HG03175 (cell line): ENCODE results near the gene IGF2BP3.
"Not testable (repeated sequence)": the region's sequence is repeated elsewhere in the genome, so short reads cannot be mapped to it uniquely, and the experiment has no call there.

Experiments
- ATAC-seq: cut with Tn5 transposase; IDR thresholded peaks from one replicate; pipeline ENCODE4 v1.9.1; 2021; ENCODE audit warnings: mild to moderate bottlenecking, moderate library complexity; ENCODE audit not compliant: unreplicated experiment

IGF2BP3 gene

GRCh38 chr7:23470330-23471105, at the start of gene IGF2BP3:
TSS of gene IGF2BP3 (minus strand) at chr7:23470491. CDS start at chr7:23470110, 381 bp downstream.
- ATAC-seq: no peak

DNA sequence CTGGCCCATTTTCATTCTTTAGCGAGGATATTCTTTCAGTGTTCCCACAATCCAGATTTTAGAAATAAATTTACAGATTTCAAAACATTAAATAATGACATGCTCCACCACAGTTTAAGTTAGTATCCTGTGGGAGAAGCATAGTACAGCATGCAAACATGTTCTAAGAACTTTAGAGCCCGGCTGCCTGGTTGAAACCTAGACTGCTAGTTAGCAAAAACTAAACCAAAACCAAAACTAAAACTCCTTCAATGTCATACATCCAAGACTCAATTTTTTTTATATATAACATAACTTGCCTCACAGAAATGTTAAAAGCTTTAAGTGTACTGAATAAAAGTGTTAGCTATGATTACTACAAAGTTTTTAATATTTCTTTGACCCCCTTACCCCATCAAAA, 44.5 kb upstream of the IGF2BP3 start:
- ATAC-seq: no peak

DNA sequence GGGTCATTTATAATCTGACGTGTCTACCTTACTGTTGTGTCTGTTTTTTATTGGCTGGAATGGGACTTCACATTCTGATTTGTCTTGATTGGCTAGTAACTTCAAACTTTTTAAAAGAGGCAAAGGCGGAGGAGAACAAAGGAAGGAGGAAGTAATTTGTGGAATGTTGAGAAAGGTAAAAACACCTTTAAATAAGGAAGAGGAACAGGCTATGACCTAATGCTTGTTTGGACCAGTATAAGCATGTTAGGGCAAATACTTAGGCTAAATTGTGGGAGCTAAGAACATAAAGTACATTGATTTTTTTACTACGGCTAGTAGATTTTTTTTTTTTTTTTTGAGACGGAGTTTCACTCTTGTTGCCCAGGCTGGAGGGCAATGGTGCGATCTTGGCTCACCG, 43.5 kb upstream of the IGF2BP3 start:
- ATAC-seq: not testable (repeated sequence)

- ATAC-seq: no peak
Observed at GRCh38 chr7:23494009-23494408, 23.7 kb upstream of the IGF2BP3 start.

GRCh38 chr7:23491502-23491901, 21.2 kb upstream of the IGF2BP3 start:
- no peak for ATAC-seq

GRCh38 chr7:23490357-23491135, 20.3 kb upstream of the IGF2BP3 start:
- ATAC-seq: peak; percentile 81

DNA sequence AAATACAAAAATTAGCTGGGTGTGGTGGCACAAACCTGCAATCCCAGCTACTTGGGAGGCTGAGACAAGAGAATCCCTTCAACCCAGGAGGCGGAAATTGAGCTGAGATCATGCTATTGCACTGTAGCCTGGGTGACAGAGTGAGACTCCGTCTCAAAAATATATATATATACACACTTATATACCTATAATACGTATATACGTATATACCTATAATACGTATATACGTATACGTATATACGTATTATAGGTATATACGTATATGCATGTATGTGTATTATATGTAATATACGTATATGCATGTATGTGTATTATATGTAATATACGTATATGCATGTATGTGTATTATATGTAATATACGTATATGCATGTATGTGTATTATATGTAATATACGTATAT, 18.4 kb upstream of the IGF2BP3 start:
- not testable (repeated sequence) for ATAC-seq

DNA sequence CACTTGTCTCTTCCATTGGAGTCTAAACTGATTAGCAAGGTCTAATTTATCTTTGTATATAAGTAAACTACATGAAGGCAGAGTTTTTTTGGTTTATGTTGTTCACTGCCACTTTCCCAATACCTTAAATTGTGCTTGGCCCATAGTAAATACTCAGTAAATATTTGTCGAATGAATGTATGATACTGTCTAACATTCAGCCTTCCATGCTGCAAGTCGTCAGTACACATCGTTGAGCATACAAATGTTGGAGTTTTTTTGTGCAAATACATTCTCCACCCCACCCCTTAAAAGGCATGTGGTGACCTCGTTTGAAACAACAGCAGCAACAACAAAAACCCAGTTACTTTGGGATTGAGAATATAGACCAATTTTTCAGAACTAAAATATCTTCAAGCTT, 17.4 kb upstream of the IGF2BP3 start:
- ATAC-seq: no peak

DNA sequence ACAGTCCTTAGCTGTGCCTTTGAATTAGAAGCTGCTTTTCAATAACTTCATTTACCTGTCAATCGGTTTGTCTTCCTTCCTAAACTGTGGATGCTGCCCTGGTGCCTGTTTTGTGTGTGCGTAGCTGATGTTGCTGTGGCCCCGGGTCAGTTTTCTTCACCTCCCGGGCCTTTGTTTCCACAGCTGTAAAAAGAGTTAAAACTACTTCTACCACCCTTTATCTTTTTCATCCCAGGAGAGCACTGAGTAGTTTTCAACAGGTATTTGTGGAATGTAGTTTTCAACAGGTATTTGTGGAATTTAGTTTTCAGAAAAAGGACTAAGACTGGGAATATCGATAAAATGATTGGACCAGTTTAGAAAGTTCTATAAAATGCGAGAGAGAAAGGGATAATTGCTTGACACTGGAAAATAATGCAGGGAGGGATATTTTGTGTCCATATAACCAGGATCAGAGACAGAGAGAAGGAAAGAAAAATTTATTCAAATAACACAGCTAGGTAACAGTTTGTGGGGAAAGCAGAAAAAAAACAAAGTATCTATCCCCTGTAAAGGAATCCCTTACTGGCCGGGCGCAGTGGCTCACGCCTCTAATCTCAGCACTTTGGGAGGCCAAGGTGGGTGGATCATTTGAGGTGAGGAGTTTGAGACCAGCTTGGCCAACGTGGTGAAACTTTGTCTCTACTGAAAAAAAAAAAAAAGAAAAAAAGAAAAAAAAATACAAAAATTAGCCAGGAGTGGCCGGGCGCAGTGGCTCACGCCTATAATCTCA, 15.9 kb upstream of the IGF2BP3 start:
- no peak for ATAC-seq

DNA sequence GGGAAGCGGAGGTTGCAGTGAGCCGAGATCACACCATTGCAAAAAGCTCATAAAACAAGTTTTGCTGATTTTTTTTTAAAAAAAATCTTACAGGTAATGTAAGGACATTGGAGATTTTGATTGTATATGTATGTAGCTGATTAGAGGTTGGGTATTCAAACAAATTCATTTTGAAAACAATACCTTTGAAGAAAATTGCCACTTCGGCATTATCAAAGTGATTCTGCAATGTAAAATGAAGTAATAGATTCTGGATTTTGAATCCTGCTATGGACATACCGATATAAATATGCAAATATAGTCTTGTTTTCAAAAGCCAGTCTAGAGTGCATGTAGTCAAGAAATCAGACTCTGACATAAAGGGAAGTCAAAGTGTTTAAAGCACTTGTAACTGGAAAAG, 12.4 kb upstream of the IGF2BP3 start:
- ATAC-seq: no peak

- ATAC-seq: no peak
Observed at GRCh38 chr7:23477962-23478866, 7.9 kb upstream of the IGF2BP3 start.

GRCh38 chr7:23477157-23477499, 6.8 kb upstream of the IGF2BP3 start:
- no peak for ATAC-seq

DNA sequence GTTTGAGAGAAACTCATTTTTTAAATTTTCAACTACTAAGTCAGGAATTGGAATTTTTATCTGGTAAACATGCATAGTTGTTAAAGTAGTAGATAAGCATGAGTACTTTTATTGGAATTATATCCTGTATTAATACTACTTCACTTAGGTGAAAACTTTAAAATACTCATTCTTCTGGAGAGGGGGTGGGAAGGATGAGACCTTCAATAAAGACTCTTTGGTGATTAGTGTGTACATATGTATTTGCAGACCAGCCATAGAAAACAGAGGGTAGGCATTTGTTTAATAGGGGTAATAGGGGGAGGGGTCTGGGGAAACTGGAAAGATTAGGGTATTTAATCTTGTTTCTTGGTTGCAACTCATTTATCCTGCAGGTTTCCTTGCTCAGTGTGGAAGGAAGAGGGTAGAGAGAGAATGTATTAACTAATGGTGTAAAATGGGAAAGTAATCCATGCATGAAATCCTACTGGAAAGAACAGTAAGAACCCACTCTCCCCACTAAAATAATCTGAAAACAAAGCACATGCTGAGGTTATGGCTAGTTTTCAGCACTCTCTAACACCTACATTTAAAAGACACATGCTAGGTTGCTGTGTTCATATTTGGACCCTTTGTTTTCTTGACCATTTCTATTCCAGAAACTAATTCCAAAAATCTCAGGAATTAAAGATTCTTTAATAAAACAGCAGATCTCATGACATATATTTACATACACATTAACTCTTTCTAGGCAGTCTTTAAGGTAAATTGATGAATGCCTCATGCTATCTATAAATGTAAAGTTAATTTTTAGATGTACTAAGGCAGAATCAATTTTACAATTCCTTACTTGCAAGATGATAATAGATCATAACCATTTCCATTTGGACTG, 6.2 kb upstream of the IGF2BP3 start:
- ATAC-seq: no peak

- no peak for ATAC-seq
Observed at GRCh38 chr7:23475576-23475839, 5.2 kb upstream of the IGF2BP3 start.

GRCh38 chr7:23474829-23475575, 4.7 kb upstream of the IGF2BP3 start:
- no peak for ATAC-seq

DNA sequence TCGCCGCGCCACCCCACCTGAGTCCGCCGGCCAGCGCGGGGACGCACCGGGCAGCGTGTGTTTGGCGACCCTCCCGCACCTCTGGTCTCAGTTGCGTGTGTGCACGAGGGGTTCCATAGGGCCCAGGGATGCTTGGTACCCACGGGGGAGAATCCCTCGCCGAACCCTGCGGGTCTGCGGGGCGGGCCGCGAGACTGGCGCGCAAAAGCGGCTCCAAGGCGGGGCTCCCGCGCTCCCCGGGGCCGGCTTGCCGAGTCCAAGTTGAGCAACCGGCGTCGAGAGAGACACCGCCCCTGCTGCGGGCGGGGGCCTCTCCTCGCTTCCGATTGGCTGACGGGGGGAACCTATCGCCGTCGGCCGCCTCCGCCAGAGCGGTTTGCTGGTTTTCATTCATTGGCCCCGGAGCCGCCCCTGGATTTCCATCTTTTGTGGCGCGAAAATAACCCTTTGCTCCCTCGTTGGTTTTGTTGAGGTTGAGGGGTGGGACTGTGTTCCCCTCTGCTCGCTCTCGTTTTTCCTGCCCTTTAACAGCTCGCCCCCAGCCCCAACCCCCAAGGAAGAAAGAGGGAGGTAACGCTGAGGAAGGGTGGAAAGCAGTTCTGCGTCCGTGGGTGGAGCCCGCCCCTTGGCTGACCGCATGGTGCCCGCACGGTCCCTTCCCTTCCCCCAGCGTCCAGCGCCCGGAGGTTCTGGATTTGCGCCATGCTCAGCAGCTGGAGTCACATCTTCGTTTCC, 4.0 kb upstream of the IGF2BP3 start:
- peak; percentile 77 for ATAC-seq

DNA sequence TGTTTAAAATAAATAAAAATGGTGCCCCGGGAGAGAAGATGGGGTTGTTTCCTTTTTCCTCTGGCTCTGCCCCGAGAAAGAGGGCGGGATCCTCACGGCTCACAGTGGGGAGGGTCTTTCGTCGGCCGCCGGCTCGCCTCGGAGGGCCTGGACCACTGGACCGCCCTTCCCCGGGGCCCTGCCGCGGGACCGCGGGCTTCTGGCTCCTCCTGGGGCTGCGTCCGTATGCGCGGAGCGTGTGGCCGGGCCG, 3.5 kb upstream of the IGF2BP3 start:
- ATAC-seq: peak; percentile 21

DNA sequence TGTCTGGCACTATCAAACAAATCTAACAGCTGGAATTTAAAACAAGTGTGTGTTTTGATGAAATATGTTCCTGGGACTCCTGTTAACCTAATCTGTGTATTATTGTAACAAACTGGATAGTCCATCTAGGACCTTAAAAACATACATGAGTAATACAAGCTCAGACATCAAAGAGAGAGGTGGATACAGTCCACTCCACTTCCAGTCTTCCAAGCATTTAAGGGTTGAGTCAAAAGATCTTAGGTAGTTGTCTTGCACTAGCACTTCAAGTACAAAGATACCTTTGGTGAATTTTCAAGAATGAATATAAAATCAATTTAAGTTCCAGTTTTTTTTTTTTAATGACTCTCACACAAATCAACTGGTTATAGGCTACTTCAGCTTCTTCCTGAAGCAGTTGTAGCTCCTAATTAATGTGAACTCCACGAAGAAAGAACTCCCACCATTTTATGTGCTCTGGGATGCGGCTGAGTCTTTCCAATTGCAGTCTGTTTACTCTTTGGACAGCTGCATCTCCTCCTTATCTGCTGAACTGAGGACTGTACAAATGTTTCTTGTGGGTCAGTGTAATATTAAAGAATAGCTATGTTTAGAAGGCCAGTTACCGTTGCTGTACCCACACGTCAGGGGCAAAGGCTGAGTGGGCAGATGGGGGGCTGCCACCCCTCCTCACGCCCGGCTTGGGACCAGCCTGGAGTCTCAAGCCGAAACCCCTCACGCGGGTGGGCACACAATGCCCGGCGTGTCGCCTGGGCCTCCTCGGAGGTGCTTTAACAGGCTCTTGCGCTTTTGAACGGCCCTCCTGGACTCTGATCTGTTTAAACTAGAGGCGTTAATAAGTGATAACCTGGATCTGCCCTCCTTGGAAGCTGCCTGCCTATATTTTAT, 2.9 kb upstream of the IGF2BP3 start:
- ATAC-seq: no peak
